ENCODE data around the gene MYL12B. TPM values are rescaled to one million over a fixed set of nuclear protein-coding genes. Genes with fewer than 3 reads are reported as not detected.

The MYL12B gene
- total and polyA plus RNA-seq, 2 experiments from 2014 or later, result 519 to 721 TPM

GRCh38 chr18:3266062-3266608 is 4.2 kb downstream of the MYL12B start:
- H3K27ac ChIP-seq, result peak overlapping the region; percentile 99
- WGBS (ENCODE audit: low lambda C conversion rate, missing lambda C conversion rate), result 64% methylated on average over 7 of the region's 7 CpGs
- peaks cover 80% of the 10 kb centered on the region for H4K20me1 ChIP-seq (ENCODE audit: insufficient read depth, poor library complexity, severe bottlenecking)
- no peaks in the 10 kb centered on the region for H3K27me3 ChIP-seq
- no peaks in the 10 kb centered on the region for H3K36me3 ChIP-seq (replicated peaks; ENCODE audit: insufficient read depth, low read depth)
- no peak overlapping the region for H3K4me3 ChIP-seq
- peaks cover 91% of the 10 kb centered on the region for H3K79me2 ChIP-seq
- H3K4me2 ChIP-seq, result peak overlapping the region; percentile 75
- no peaks in the 10 kb centered on the region for H3K9me2 ChIP-seq (replicated peaks; ENCODE audit: insufficient read depth)
- H3K9me3 ChIP-seq (ENCODE audit: low read depth), result no peaks in the 10 kb centered on the region
- TF ChIP-seq, protein P1, sequence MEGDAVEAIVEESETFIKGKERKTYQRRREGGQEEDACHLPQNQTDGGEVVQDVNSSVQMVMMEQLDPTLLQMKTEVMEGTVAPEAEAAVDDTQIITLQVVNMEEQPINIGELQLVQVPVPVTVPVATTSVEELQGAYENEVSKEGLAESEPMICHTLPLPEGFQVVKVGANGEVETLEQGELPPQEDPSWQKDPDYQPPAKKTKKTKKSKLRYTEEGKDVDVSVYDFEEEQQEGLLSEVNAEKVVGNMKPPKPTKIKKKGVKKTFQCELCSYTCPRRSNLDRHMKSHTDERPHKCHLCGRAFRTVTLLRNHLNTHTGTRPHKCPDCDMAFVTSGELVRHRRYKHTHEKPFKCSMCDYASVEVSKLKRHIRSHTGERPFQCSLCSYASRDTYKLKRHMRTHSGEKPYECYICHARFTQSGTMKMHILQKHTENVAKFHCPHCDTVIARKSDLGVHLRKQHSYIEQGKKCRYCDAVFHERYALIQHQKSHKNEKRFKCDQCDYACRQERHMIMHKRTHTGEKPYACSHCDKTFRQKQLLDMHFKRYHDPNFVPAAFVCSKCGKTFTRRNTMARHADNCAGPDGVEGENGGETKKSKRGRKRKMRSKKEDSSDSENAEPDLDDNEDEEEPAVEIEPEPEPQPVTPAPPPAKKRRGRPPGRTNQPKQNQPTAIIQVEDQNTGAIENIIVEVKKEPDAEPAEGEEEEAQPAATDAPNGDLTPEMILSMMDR (IDR thresholded peaks at IDR 0.05; ENCODE audit: poor library complexity), result no peak
- no peak for TF ChIP-seq EZH2 (IDR thresholded peaks at IDR 0.05; ENCODE audit: borderline replicate concordance)
- no peak for TF ChIP-seq EZH2phosphoT487 (IDR thresholded peaks at IDR 0.05; ENCODE audit: low read depth, severe bottlenecking, unreplicated experiment)
- peaks cover 43% of the 10 kb centered on the region for H3K4me1 ChIP-seq (ENCODE audit: insufficient read depth)
- no peak overlapping the region for H2AFZ ChIP-seq
- peak; percentile 19 for DNase-seq (ENCODE audit: low spot score)

DNA sequence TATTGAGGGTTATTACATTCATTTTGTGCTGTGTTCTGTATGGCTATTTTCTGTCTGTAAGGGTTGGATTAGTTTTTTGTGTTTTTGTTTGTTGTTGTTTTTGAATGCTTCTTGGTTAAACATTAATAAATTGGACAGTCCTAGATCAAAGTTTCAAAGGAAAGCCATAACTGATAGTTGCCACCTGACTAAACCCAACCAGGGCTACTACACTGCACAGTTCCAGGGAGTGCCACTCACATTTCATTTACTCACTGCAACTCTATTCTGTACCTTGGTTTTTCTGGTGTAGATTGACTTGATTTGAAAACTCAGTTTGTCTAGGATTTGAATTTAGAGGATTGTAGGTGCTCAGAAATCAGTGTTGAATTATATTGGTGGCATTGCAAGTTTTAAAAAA is 6.4 kb downstream of the MYL12B start:
- Histone ChIP-seq H3K36me3 (replicated peaks; ENCODE audit: insufficient read depth, low read depth) (no peaks in the 10 kb centered on the region), H3K27me3 (no peaks in the 10 kb centered on the region), H3K4me1 (ENCODE audit: insufficient read depth) (peaks cover 43% of the 10 kb centered on the region), H3K27ac (no peak overlapping the region), H3K79me2 (peaks cover 100% of the 10 kb centered on the region), H3K4me3 (no peak overlapping the region), H3K4me2 (peak overlapping the region; percentile 75), H3K9me3 (ENCODE audit: low read depth) (no peaks in the 10 kb centered on the region), H4K20me1 (ENCODE audit: insufficient read depth, poor library complexity, severe bottlenecking) (peaks cover 100% of the 10 kb centered on the region), H3K9me2 (replicated peaks; ENCODE audit: insufficient read depth) (no peaks in the 10 kb centered on the region), H2AFZ (no peak overlapping the region)
- TF ChIP-seq EZH2 (IDR thresholded peaks at IDR 0.05; ENCODE audit: borderline replicate concordance) (no peak), EZH2phosphoT487 (IDR thresholded peaks at IDR 0.05; ENCODE audit: low read depth, severe bottlenecking, unreplicated experiment) (no peak)
- TF ChIP-seq, protein P1 (IDR thresholded peaks at IDR 0.05; ENCODE audit: poor library complexity), result no peak
- DNase-seq (ENCODE audit: low spot score), result no peak

DNA sequence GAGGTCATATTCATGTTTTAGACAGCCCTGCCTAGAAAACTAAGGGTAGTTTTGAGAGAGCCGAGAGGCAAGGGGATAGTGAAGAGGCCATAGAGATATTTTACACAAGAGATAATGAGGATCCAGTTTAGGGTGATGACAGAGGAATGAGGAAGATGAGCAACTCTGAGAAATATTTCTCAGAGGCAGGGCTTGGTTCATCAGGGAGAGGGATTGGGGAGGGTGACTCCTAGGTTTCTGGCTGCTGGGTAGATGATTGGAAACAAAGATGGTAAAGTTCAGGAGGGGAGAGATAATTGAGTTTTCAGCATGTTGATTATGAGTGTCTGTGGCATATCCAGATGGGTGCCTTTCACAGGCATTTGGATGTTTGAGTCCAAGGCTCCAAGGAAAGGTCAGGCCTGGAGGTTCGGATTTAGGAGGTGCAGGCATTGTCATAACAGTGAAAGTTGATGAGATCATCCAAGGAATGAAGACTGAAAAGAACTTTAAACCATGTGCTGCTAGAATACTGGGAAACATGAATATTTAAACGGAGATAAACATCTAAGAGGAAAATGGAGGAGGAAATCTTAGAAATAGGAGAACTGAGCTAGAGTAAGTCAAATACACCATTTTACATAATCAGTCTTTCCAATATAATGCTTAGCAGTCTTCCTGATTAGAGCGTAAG is 7.4 kb downstream of the MYL12B start:
- Histone ChIP-seq H3K9me3 (ENCODE audit: low read depth) (no peaks in the 10 kb centered on the region), H3K4me1 (ENCODE audit: insufficient read depth) (peaks cover 37% of the 10 kb centered on the region), H4K20me1 (ENCODE audit: insufficient read depth, poor library complexity, severe bottlenecking) (peaks cover 100% of the 10 kb centered on the region), H3K36me3 (replicated peaks; ENCODE audit: insufficient read depth, low read depth) (no peaks in the 10 kb centered on the region), H3K27ac (peak overlapping the region; percentile 17), H2AFZ (no peak overlapping the region), H3K27me3 (no peaks in the 10 kb centered on the region), H3K4me2 (peak overlapping the region; percentile 75), H3K79me2 (peaks cover 100% of the 10 kb centered on the region), H3K4me3 (no peak overlapping the region), H3K9me2 (replicated peaks; ENCODE audit: insufficient read depth) (no peaks in the 10 kb centered on the region)
- no peak for DNase-seq (ENCODE audit: low spot score)
- 89% methylated on average over 4 of the region's 4 CpGs for WGBS (ENCODE audit: low lambda C conversion rate, missing lambda C conversion rate)
- TF ChIP-seq EZH2phosphoT487 (IDR thresholded peaks at IDR 0.05; ENCODE audit: low read depth, severe bottlenecking, unreplicated experiment), result no peak
- TF ChIP-seq, protein P1 (IDR thresholded peaks at IDR 0.05; ENCODE audit: poor library complexity), result no peak
- no peak for TF ChIP-seq EZH2 (IDR thresholded peaks at IDR 0.05; ENCODE audit: borderline replicate concordance)
